ENCODE data around the gene LPP.

GRCh38 chr3:188496390-188496789 lies 342.4 kb downstream of the LPP start:
- no peak for TF ChIP-seq EZH2 (IDR thresholded peaks at IDR 0.05; ENCODE audit: low read depth)
- TF ChIP-seq CTCF (conservative IDR thresholded peaks at IDR 0.05) = no peak

Measured in PC-9 (cell line).